ENCODE data around the gene INMT.

The INMT gene

DNA sequence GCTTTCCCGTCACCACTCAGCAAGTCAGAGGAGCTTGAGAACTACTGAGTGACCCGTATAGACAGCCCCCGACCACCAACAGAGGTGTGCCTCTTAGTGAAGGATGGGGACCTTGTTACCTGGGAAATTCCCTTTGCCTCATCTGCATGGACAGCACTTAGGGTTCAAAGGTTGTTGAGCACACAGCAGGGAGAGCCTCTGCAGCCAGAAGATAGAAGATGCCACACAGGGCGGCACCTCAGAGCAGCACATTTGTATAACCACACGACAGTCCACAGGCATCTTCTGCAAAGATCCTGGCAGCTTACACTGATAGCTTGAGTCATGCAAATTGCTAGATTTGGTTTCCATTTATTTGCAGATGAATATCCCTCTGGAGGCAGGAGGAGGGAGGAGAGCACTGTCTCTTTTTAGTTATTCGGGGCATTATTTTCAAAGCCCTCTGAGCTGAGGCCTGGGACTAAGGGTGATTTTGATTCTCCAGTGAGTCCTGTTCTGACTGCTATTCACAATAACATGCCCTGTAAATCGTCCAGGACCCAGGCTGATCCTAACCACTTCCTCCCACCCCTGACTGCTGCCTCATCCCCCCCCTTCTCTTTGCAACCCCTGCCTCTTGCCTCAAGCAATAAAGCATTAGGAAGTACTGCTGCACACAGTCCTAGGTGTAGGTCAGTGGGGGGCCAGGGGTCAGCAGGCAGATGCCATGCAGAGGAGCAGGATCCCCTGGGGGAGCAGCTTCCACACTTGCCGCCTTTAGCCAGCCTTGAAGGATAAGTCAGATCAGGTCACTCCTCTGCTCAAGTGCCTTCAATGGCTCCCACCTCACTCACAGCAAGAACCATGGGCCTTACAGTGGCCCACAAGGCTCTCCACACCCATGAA is 24.6 kb upstream of the INMT start:
- H3K4me3 ChIP-seq (ENCODE audit: low read depth, low read length), result no peak overlapping the region

DNA sequence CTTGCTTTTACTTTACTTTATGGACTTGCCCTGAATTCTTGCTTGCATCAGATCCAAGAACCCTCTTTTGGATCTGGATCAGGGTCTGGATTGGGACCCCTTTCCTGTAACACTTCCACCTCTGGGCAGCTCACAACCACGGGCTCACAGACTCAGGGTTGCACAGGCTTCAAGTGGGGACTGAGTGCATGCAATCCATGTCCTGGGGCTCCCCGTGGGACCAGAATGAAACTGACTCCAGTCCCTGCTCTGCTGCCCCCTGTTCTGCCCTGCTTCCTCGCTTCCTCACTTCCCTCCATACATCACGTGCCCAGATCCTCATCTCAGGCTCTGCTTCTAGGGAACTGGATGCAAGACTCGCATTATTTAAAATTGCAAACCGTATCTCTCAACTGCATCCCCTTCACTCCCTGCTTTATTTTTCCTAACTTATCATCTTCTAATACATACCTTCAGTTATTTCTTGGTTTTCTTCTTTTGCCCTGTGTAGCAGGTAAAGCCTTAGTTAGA is 23.3 kb upstream of the INMT start:
- H3K4me3 ChIP-seq (ENCODE audit: low read depth, low read length), result no peak overlapping the region

GRCh38 chr7:30729642-30730041 is 22.3 kb upstream of the INMT start:
- no peak overlapping the region for H3K4me3 ChIP-seq (ENCODE audit: low read depth, low read length)

GRCh38 chr7:30730097-30730496 is 21.8 kb upstream of the INMT start:
- H3K4me3 ChIP-seq (ENCODE audit: low read depth, low read length), result no peak overlapping the region

- no peak overlapping the region for H3K4me3 ChIP-seq (ENCODE audit: low read depth, low read length)
These were observed 20.9 kb upstream of the INMT start for GRCh38 chr7:30730996-30731395.

GRCh38 chr7:30731581-30731980 is 20.4 kb upstream of the INMT start:
- H3K4me3 ChIP-seq (ENCODE audit: low read depth, low read length), result no peak overlapping the region

- H3K4me3 ChIP-seq (ENCODE audit: low read depth, low read length), result no peak overlapping the region
These were observed 19.3 kb upstream of the INMT start for GRCh38 chr7:30732606-30733005.

GRCh38 chr7:30733216-30733615 is 18.7 kb upstream of the INMT start:
- H3K4me3 ChIP-seq (ENCODE audit: low read depth, low read length), result no peak overlapping the region

GRCh38 chr7:30733691-30734090 is 18.2 kb upstream of the INMT start:
- no peak overlapping the region for H3K4me3 ChIP-seq (ENCODE audit: low read depth, low read length)

- H3K4me3 ChIP-seq (ENCODE audit: low read depth, low read length), result no peak overlapping the region
These were observed 17.4 kb upstream of the INMT start for GRCh38 chr7:30734497-30734896.

DNA sequence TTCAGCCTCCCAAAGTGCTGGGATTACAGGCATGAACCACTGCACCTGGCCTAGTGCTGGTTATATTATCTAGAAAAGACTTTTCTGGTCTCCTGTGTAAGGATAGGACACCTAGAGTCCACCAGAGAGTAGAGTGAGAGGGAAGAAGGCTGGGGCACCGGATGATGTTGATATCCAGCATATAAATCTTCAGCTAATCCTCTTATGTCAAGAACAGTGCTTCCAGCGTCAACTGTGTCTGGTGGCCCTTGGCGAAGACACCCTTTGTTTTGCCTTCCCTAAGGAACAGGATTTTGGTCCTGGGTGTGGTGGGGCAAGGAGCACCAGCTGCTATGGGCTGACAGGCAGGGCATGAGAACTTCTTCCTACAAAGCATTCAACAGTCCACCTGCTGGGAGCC is 16.3 kb upstream of the INMT start:
- H3K4me3 ChIP-seq (ENCODE audit: low read depth, low read length), result no peak overlapping the region

- no peak overlapping the region for H3K4me3 ChIP-seq (ENCODE audit: low read depth, low read length)
These were observed 15.6 kb upstream of the INMT start for GRCh38 chr7:30736291-30736690.

GRCh38 chr7:30738026-30738915 is 13.7 kb upstream of the INMT start:
- H3K4me3 ChIP-seq (ENCODE audit: low read depth, low read length), result no peak overlapping the region

DNA sequence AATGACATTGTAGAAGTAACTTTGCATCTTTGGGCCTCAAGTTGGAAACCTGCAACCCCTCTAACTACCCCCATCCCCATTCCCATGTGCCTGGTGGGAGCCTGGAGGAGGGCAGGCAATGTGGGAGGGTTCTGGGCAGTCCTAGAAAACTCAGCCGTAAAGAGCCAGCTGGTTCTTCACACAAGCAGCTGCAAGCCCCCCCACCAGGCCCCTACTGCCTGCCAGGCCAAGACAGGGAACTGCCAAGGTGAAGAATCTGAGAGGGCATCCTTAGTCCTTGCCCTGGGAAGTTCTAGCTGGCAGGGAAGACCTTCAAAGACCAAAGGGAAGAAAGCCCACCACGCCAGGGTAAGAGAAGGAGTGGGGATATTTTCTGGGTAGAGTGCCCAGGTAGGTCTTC is 12.2 kb upstream of the INMT start:
- no peak overlapping the region for H3K4me3 ChIP-seq (ENCODE audit: low read depth, low read length)

DNA sequence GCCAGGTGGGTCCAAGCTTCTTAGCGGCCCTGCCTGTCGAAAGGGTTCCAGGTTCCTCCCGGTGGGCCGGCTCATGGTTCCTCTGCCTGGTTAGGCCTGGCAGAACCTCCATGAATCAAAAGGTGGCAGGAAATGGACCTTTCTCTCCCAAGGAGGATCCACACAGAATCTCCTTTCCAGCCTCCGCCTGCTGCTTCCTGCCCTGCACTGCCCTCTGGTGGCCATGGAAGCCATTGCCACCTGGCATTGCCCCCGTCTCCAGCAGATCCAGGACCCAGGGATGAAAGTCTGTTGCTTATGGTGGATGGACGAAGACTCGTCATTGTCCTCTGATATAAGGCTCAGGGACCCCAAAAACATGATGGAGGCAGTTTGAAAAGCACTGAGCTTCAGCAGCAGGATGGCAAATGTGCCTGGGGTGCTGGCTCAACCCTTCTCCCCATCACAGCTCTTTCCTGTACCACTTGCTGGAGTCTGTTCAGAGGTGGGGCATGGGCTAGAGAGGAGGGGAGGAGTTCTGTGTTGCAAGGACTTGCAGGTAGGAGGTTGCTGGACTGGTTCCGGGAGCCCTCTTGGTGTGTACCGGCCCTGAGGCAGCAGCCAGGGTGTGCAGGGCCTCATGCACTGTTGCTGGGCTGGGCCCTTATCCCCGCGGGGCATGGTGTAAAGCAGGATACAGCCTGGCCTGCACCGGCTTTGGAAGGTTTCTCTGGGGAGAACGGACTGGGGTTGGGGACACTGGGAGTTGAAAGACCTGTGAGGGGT is 11.3 kb upstream of the INMT start:
- no peak overlapping the region for H3K4me3 ChIP-seq (ENCODE audit: low read depth, low read length)

DNA sequence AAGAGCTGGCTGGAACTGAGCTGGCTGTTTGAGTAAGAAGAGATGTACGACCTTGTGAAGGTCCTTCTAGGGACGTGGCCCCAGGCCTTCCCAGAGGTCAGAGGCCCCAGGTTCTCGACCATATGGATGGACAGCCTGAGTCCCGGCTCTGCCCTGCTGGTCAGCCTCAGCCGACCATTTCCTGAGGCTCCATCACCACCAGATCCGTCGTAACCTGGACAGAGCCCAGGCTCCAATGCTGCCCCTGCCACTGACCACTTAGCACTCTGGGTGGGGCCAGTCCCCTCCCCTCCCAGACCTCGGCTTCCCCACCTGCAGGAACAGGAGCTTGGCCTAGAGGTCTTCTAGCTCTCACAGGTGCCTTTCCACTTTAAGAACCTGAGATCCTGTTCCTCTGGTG is 10.6 kb upstream of the INMT start:
- H3K4me3 ChIP-seq (ENCODE audit: low read depth, low read length), result no peak overlapping the region

DNA sequence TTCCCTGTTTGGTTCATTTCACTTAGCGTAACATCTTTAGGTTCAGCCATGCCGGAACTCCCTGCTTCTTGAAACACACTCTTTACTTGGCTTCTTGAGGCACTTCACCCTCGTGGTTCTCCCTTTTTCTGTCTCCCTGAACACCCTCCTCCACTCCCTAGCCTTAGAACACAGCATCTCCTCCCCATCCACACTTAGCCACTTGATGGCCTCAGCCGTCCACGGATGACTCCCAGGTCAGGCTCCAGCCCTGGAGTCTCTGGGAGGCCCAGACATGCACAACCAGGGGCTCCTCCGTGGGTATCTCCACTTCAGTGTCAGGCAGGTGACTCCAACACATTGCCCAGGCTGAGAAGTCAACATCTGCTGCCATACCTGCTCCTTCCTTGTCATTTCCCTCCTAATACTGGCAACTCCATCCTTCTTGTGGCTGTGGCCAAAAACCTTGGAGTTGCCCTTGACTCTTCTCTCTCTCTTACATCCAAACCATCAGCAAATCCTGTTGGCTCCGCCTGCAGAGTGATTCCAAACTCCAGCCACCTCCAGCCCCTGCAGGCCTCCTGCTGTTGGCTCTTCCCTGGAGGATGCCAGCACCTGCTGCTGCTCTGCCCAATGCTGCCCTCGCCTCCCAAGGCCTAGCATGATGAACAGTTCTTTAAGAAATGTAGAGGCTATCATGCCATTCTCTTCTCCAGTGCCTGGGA is 8.4 kb upstream of the INMT start:
- no peak overlapping the region for H3K4me3 ChIP-seq (ENCODE audit: low read depth, low read length)

GRCh38 chr7:30744075-30744417 is 7.9 kb upstream of the INMT start:
- no peak overlapping the region for H3K4me3 ChIP-seq (ENCODE audit: low read depth, low read length)

DNA sequence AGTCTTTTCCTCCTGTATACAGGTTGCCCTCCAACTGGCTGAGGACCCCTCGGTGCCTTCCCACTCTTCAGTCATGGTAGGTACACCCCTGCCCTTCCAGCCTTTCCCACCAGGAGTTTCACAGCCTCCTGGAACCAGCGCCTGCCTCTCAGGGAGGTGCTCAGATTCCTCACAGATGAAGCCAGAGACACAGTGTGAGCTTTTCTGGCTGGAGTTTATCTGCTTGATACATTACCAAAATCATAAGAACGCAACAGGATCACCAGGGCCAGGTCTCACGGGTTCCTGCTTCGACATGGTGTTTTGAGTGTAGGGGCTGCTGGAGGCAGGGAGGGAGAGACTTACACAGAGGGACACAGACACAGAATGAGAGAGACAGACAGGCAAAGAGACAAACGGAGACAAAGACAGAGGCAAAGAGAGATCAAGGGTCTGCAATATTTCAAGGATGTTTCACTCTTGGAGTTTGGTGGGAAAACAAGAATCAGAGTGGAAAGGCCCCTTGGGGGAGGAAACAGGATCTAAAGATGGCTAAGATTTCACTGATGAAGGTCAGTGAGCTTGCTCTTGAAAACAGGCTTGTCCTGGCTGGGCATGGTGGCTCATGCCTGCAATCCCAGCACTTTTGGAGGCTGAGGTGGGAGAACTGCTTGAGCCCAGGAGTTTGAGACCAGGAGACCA is 6.5 kb upstream of the INMT start:
- no peak overlapping the region for H3K4me3 ChIP-seq (ENCODE audit: low read depth, low read length)

DNA sequence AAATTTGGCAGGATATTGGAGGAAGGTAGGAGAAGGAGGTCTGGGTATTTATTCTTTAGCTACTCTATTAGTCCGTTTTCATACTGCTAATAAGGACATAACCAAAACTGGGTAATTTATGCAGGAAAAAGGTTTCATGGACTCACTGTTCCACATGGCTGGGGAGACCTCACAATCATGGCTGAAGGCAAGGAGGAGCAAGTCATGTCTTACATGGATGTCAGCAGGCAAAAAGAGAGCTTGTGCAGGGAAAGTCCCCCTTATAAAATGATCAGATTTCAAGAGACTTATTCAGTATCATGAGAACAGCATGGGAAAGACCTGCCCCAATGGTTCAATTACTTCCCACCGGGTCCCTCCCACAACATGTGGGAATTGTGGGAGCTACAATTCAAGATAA is 1.9 kb upstream of the INMT start:
- no peak overlapping the region for H3K4me3 ChIP-seq (ENCODE audit: low read depth, low read length)
